ENCODE results near the gene ZNF607.

GRCh38 chr19:37655301-37655688 is 64.3 kb downstream of the ZNF607 start, which contains the start of gene ZFP30:
- TF ChIP-seq POLR2AphosphoS5 (IDR thresholded peaks at IDR 0.05; ENCODE audit: borderline replicate concordance, low read depth, low read length) (no peak; the same call in 1 of the 2 replicates), EZH2 (IDR thresholded peaks at IDR 0.05) (no peak)
